ENCODE measurements around the gene CADPS2.
"Not testable (repeated sequence)": the region's sequence is repeated elsewhere in the genome, so short reads cannot be mapped to it uniquely, and the experiment has no call there.

Gene CADPS2

DNA sequence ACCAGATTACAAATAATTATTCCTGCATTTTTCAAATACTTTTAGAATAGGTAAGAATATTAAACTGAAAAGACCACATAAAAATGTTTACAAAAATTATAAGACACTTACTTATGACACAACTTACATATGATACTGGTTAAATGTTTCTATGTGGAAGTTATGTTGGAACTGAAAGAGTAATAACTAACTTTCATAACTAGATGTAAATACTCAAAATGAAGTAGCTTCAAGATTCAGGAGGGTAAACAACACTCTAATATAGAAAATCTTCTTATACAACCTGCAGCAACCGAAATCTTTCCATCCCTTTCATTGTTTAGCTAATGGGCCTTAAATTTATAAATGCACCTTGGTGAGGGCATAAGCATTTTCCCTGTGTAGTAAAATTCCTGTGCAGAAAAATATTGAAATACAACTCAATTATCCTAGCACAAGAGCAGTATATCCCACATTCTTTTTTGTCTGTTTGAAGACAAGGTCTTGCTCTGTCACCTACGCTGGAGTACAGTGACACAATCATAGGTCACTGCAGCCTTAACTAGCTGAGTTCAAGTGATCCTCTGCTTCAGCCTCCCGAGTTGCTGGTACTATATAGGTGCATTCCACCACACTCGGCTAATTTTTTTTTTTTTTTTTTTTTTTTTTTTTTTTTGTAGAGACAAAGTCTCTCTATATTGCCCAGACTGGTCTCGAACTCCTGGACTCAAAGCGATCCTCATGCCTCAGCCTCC lies 168.7 kb downstream of the CADPS2 start:
- DNase-seq (ENCODE audit: low spot score) (no peak), FAIRE-seq (no peak)

DNA sequence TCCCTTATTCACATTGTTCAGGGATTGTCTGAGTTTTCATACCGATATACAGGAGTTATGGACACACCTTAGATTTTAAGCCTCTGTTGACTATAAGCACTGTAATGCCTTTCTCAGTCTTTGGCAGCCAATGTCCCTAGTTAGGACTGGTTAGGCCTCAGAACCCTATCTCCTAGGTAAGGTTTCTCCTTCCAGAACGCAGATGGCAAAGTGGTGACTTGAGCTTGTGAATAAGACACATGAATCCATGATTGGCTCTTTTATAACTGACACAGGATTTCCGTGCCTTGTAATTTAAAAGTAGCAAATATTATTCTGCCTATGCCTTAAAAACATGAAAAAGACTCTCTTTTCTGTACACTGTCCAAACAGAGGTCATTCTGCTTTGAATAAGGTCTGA lies 171.1 kb downstream of the CADPS2 start:
- no peak for DNase-seq (ENCODE audit: low spot score)
- FAIRE-seq, result no peak

DNA sequence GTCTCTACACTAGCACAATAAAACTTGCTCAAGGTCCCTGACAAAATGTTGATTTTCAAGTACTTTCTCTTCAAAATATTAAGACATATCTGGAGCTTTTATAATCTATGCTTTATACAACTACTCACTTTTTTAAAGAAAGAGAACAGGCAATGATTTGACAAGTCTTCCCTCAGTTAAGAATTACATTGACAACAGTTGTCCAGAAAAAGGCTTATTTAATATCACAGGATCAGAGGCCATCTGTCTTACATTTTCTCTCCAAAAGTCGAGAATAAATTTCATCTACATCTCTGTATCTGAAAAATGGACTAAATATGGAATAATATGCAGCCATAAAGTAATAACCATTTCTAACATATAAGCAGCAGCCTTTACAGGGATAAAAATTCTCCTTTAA lies 175.3 kb downstream of the CADPS2 start:
- DNase-seq (ENCODE audit: low spot score) (no peak), FAIRE-seq (no peak)

DNA sequence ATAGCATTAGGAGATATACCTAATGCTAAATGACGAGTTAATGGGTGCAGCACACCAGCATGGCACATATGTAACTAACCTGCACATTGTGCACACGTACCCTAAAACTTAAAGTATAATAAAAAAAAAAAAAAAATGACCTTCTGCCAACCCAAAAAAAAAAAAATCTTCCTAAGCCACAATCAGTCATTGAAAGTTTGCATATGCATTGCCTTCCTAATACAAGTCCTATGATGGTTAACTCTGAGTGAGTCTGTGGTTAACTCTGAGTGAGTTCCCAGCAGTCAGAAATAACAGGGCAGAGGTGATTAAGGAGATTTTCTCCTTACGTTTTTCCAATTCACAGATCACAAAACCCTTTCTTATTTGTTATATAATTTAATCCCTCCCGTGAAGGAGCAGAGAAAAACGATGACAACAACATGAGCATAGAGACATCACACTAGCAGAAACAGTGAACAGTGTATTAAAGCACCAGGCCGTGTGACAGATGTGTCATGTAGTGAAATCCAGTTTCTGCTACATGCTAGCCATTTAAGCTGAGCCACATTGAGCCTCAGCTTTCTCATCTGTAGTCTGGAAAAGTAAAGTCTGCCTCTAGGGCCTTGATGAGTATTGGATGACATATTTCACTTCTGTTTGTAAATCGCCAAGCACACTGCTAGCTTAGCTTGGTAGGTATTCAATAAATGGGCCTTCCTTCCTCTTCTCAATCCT lies 176.2 kb downstream of the CADPS2 start:
- DNase-seq (ENCODE audit: low spot score), result no peak

DNA sequence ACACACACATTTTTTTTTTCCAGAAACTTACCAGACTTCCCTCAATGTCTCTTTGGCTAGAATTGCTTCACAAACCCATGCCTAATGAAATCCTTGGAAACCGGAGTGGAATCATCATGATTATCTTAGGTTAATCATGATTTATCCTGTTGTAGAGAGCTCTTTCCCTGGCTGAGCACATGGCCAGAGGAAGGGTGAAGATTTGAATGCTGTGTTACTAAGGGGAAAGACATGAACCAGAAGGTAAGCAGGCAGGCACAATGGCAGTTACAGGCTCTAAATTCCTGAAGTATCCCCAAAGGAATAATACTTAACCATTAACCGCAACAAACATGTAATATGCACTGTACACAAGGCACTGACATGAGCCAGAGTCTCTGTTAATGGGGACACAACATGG lies 179.4 kb downstream of the CADPS2 start:
- no peak for FAIRE-seq

More for the DNA sequence above, 176.2 kb downstream of the CADPS2 start:
- no peak for FAIRE-seq

DNA sequence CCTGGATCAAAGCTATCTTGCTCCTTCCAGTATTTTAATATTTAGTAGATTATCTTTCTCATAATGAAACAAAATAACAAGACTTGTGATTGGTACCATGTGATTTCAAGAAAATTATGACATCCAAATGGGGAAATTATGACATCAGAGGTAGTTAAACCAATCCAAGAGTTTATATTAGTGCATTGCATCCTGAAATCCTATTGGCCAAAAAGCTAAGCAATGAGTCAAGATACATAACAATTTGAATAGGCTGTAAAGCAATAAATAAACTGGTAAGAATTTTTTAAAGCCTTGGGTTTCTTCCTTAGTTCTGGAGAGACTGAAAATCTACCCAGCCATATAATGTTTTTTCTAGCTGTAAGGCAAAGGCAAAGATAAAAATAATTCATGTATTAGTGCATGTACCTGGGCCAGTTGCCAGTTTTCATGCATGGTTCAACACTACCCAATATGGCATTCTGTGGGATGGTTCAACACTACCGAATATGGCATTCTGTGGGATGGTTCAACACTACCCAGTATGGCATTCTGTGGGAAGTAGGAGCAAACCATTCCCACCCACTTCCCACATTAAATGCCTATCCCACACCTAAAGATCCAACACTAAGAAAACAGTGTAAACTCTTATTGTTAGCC lies 183.3 kb downstream of the CADPS2 start, which contains the start of gene RNF148:
TSS of gene RNF148 (minus strand) at position 51 of the 639 bp plus-strand sequence. CDS start 172 bp downstream, outside the sequence.
- DNase-seq (ENCODE audit: low spot score), result no peak
- FAIRE-seq, result no peak

More for the DNA sequence above, 179.4 kb downstream of the CADPS2 start:
- DNase-seq (ENCODE audit: low spot score), result no peak

DNA sequence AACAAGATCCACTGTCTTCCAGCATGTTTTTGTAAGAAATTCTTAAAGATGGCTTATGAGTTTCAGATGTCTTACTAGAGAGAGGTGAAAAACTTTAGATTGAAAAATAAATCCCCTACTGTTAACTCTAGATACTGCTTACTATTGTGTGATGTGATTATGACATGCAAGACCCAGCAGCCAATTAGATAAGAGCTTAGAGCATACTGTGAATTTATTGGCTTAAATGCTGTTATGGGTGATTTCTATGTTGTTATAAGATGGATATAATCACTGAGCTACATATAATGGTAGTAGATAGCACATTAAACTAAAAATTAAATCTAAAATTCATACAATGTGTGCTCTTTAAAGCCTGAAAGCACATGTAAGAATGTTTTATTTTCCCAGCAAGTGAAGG lies 187.2 kb downstream of the CADPS2 start, which contains the start of gene RNF133:
TSS of gene RNF133 (minus strand) at position 101 of the 400 bp plus-strand sequence. CDS start 199 bp downstream, outside the sequence.
- DNase-seq (ENCODE audit: low spot score) (no peak), FAIRE-seq (no peak)

DNA sequence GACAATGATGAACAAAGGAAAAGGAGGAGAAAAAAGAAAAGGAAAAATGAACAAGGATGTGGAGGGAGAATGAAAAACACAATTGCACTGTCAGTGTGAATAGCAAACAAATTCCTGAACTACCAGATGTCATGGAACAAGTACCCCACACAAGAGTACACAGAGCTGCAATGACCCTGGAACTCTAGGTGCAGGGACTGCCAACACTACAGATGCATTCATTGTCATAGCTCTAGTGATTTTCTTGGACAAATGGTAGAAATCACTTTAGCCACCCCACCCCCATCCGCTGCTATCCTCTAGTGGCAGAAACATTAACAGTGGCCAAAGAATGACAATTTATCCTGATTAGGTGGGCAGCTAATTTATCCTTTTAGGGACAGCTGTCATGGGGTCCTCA lies 190.4 kb downstream of the CADPS2 start:
- no peak for DNase-seq (ENCODE audit: low spot score)
- FAIRE-seq, result no peak

DNA sequence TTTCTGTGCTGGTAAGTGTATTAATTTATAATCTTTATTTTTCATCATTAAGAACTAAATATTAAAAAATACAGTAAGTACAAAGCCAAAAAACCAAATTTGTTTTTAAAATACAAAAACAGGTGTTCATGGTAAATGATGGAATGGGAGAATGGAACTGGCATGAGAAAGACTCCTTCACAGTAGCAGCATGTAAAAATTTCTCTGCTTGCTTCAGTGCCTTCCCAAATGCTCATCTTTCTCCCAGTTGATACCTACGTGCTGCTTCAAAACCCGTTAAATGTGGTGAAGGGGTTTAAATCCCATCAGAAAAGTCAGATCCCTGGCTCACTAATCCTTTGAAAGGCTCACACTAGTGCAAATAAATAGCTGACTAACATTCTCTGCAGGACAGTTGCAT lies 191.6 kb downstream of the CADPS2 start:
- FAIRE-seq, result no peak
- DNase-seq (ENCODE audit: low spot score), result no peak

DNA sequence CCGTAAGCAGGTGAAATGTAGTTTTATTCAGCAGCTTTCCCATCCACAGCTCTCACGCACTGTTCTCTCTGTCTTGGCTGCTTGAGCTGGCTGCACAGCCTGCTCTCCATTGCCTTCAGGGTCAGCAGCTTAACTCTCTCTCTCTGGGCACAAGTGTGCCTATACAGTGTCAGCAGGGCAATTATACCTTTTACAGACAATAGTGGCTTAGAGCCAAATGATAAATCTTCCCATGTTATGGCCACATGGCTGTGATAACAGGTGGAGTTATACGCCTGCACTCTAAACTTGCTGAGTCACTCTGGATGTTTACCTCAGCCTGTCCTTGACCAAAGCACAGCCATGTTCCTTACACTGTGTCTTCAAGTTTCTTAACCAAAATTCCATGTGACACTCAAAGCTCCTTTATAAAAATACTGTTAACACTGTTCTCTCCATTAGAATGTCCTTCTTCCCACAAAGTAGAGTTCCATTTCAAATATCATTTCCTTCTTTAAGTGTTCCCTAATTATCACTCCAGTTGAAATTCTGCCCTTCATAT lies 193.4 kb downstream of the CADPS2 start:
- DNase-seq (ENCODE audit: low spot score), result no peak
- no peak for FAIRE-seq

DNA sequence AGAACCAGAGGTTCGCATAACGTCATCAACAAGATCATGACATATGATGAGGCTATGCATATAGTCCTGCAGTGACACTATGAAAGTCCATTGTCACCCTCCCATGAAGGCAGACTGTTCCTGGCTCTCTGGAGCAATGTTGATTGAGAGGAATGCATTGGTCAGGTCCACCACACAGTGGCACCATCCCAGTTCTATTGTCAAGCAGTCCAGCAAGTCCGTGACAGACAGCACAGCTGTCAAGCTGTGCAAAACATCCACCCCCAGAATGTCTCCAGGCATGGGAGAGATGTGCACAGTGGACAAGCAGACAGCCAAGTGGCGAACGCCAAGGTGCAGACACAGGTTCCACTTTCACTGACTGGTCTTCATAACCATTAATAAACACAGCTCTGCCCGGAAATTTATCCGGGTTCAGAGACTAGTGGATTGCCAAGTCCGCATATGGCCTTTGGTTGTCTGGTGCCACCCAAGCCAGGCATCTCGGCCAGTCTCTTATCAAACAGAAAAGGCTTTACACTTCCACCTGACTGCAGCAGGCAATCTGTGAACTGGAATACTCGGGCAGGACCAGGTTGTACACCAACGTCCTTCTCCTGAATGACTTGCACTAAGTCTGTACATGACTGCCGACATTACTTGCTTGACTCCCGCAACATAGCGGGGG lies 194.6 kb downstream of the CADPS2 start:
- FAIRE-seq (no peak), DNase-seq (ENCODE audit: low spot score) (no peak)

DNA sequence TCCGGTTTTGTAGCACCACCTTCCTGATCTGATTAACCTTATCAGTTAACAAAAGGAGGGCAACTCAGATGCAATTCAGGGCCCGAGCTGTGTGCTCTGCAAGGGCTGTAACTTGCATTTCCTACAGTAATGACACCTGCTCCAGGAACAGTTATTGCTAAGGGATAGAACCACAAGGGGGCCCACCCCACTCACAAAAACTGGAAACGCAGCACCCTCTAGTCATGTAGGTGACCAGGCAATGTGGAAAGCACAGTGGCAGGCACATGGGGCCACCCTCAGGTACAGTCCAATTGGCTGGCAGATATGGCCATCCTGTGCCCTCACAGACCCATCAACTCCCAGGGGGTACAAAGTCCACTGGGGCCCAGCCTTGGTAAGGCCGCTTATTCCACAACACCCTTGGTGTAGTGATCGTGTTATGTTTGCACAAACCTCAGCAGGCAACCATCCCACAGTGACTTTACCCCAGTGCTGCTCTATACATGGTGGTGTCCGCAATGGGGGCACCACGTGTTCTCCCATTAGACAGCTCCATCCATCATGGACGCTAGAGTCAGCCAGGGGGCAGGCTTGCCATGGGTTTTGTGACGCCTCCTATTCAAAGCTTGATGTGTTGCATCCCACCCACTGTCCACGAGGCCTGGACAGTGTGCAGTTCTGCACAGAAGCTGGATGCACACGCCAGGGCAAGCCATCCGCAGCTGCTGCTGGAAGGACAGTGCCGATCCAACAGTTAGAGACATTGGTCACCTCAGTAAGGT lies 196.7 kb downstream of the CADPS2 start:
- DNase-seq (ENCODE audit: low spot score) (no peak), FAIRE-seq (no peak)

DNA sequence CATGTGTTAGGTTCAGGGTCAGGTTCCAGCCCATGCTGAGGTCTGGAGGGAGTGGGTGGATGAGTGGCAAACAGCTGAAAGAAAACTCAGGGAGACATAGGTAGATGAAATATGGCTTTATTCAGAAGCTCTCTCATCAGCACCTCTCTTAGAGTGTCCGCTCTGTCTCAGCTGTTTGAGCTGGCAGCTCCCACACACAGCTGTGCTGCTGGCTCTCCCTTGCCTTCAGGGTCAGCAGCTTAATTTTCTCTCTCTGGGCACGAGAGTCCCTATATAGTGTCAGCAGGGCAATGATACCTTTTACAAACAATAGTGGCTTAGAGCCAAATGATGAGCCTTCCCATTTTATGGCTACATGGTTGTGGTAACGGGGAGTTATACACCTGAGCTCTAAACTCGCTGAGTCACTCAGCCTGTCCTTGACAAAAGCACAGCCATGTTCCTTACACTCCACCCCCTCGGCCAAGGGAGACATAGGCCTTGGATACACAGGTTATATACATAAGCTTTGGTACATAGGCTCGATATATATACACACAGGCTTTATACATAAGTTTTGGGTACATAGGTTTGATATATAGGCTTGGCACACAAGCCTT lies 197.8 kb downstream of the CADPS2 start:
- DNase-seq (ENCODE audit: low spot score) (no peak), FAIRE-seq (no peak)

DNA sequence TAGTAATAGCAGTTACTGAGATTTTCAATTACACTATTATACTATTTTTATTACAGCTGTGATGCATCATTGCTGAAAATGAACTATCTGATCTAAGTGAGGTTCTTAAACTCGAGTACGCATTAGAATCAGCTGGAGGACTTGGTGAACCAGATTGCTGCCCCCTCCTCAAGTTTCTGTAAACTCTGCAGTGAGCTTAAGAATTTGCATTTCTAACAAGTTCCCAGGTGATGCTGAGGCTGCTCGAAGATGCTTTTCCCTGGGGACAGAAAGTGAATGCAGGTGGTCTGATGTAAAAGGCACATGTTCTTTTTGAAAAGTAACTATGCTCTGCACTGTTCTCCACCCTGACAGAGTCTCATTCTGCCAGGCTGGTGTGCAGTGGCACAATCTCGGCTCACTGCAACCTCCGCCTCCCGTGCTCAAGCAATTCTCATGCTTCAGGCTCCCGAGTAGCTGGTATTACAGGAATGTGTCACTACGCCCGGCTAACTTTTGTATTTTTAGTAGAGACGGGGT lies 199.8 kb downstream of the CADPS2 start:
- FAIRE-seq, result no peak

DNA sequence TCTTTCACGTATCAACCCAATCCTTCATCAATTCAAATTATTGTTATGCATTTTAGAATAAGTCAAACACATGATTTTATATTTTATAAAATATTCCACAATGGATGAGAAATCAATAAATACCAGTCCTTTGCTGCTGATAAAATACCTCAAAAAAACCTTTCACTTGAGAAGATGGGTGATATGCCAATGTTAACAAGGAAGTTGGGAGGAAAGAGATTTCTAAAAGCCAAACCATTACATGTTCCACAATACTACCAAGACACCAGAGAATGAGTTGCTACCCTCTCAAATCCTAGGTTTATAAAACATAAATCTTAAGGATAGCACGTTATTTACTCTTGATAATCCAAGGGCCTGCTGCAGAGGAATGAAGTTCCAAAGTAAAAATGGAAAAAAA lies 201.8 kb downstream of the CADPS2 start:
- FAIRE-seq (no peak), DNase-seq (ENCODE audit: low spot score) (no peak)

More for the DNA sequence above, 199.8 kb downstream of the CADPS2 start:
- DNase-seq (ENCODE audit: low spot score), result no peak

DNA sequence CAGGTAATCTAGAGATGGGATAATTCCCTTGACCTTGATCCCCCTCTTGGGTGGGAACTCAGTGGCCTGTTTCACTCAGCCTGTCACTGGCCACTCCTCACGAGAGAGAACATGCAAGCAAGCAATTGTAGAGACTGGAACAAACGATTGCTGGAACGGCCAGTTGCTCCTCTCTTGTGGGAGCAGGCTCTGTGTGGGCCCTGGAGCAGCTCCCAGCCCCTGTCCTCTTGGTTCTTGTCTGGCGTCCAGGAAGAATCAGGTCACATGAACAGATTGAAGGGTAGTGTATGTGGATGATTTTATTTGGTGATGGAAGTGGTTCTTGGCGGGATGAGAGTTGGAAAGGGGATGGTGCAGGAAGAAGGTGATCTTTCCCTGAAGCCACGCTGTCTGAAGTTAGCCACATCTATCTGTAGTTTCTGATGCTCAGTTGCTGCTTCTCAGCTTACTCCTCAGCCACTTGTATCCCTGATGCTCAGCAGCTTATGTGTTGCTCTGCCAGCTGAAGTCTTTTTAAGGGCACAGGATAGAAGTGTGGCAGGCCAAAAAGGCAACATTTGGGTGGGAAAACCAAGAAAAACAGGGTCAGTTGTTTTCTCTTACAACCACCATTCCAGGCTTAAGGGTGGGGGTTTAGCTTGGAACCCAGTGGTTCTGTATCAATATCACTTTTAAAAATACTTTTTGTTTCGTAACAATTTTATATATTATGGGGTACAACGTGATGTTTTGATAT lies 203.3 kb downstream of the CADPS2 start:
- DNase-seq (ENCODE audit: low spot score), result no peak
- FAIRE-seq, result no peak

DNA sequence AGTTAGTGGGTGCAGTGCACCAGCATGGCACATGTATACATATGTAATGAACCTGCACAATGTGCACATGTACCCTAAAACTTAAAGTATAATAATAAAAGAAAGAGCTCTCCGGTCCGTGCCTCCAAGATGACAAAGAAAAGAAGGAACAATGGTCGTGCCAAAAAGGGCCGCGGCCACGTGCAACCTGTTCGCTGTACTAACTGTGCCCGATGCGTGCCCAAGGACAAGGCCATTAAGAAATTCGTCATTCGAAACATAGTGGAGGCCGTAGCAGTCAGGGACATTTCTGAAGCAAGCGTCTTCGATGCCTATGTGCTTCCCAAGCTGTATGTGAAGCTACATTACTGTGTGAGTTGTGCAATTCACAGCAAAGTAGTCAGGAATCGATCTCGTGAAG lies 205.1 kb downstream of the CADPS2 start:
- FAIRE-seq; DNase-seq (ENCODE audit: low spot score): not testable (repeated sequence)

DNA sequence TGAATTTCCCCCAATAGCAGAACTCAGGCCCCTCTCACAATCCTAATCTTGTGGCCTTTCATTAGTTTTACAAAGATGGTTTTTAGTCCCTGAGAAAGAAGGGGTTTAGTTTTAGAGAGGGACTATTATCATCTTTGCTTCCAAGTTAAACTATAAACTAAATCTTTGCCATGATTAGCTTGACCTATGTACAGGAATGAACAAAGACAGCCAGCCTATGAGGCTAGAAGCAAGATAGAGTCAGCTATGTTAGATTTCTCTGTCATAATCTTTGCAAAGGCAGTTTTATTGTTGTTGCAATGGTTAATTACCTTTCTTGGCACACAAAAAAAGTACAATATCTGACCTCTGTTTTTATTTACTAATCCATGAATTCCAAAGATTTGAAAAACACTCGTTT lies 206.4 kb downstream of the CADPS2 start:
- FAIRE-seq (no peak), DNase-seq (ENCODE audit: low spot score) (no peak)

DNA sequence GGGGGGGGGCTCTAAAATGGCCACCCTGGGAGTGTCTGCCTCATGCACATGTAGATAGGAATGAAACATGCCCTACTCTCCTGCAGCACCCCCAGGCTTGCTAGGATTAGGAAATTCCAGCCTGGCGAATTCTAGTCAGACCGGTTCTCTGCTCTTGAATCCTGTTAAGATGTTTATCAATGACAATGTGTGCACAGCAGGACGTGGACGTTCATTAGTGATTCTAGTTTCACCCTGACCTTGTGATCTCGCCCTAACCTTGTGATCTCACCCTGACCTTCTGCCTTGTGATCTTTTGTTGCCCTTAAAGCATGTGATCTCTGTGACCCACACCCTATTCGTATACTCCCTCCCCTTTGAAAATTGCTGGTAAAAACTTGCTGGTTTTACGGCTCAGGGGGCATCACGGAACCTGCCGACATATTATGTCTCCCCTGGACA lies 207.0 kb downstream of the CADPS2 start:
- not testable (repeated sequence) for FAIRE-seq; DNase-seq (ENCODE audit: low spot score)
